GM12891 (cell line): ENCODE data around the gene MALAT1.

Experiments
- PAX5 ChIP-seq: IDR thresholded peaks from 2 replicates; pipeline ENCODE4 v1.6.1; 2011; ENCODE audit warnings: low read length, moderate library complexity, mild to moderate bottlenecking; ENCODE audit not compliant: insufficient read depth, severe bottlenecking
- POLR2A ChIP-seq: IDR thresholded peaks from 2 replicates; pipeline ENCODE4 v1.6.1; 2011; ENCODE audit warnings: low read depth, low read length, control low read depth
- POLR2AphosphoS5 ChIP-seq: IDR thresholded peaks from 2 replicates; pipeline ENCODE4 v1.6.1; 2011; ENCODE audit warnings: low read depth, low read length, control low read depth
- POU2F2 ChIP-seq: IDR thresholded peaks from 2 replicates; pipeline ENCODE4 v1.6.1; 2011; ENCODE audit warnings: low read depth, mild to moderate bottlenecking, control low read depth, low read length, moderate library complexity
- SPI1 ChIP-seq: IDR thresholded peaks from 2 replicates; pipeline ENCODE4 v1.6.1; 2011; ENCODE audit warnings: low read depth, low read length, control low read depth
- TAF1 ChIP-seq: IDR thresholded peaks from 2 replicates; pipeline ENCODE4 v1.6.1; 2011; ENCODE audit warnings: low read depth, low read length, control low read depth

DNA sequence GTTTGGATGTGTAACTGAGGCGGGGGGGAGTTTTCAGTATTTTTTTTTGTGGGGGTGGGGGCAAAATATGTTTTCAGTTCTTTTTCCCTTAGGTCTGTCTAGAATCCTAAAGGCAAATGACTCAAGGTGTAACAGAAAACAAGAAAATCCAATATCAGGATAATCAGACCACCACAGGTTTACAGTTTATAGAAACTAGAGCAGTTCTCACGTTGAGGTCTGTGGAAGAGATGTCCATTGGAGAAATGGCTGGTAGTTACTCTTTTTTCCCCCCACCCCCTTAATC is 2.3 kb downstream of the MALAT1 start:
- TF ChIP-seq POLR2AphosphoS5: no peak; the same call in 1 of the 2 replicates
- peak; percentile 30 for TF ChIP-seq POLR2A
- no peak for TF ChIP-seq TAF1
- no peak for TF ChIP-seq POU2F2
- TF ChIP-seq PAX5: no peak
- no peak for TF ChIP-seq SPI1
